NCI-H146 (cell line): ENCODE data around the gene ZNF726.
"Not testable (repeated sequence)": the region's sequence is repeated elsewhere in the genome, so short reads cannot be mapped to it uniquely, and the experiment has no call there.

Source experiments
- DNase-seq: peaks from one replicate; lab custom pipeline; 2025; lab: John Stamatoyannopoulos, UW

ZNF726 gene

GRCh38 chr19:23914402-23915286 lies at the start of gene ZNF726:
Gene ZNF726 (plus strand): TSS chr19:23914886. CDS start chr19:23914995, 109 bp downstream.
- peak; percentile 97 for DNase-seq

GRCh38 chr19:23867895-23868294 lies 46.8 kb upstream of the ZNF726 start:
- DNase-seq = peak; percentile 28

GRCh38 chr19:23868630-23869029 lies 46.1 kb upstream of the ZNF726 start:
- no peak for DNase-seq

GRCh38 chr19:23872282-23872919 lies 42.3 kb upstream of the ZNF726 start:
- no peak for DNase-seq

- no peak for DNase-seq
These were observed 38.4 kb upstream of the ZNF726 start for GRCh38 chr19:23876261-23876660.

GRCh38 chr19:23876756-23877155 lies 37.9 kb upstream of the ZNF726 start:
- not testable (repeated sequence) for DNase-seq

GRCh38 chr19:23882493-23882892 lies 32.2 kb upstream of the ZNF726 start:
- DNase-seq = peak; percentile 34

GRCh38 chr19:23884363-23884762 lies 30.3 kb upstream of the ZNF726 start:
- DNase-seq = no peak

GRCh38 chr19:23887642-23888041 lies 27.0 kb upstream of the ZNF726 start:
- peak; percentile 50 for DNase-seq

- DNase-seq = not testable (repeated sequence)
These were observed 18.6 kb upstream of the ZNF726 start for GRCh38 chr19:23896096-23896495.

- DNase-seq = no peak
These were observed 17.8 kb upstream of the ZNF726 start for GRCh38 chr19:23896912-23897311.

- DNase-seq = no peak
These were observed 13.3 kb upstream of the ZNF726 start for GRCh38 chr19:23901360-23901759.

GRCh38 chr19:23904406-23904805 lies 10.3 kb upstream of the ZNF726 start:
- no peak for DNase-seq

GRCh38 chr19:23905771-23906170 lies 8.9 kb upstream of the ZNF726 start:
- DNase-seq = no peak

GRCh38 chr19:23906835-23907234 lies 7.9 kb upstream of the ZNF726 start:
- DNase-seq = no peak

- no peak for DNase-seq
These were observed 6.5 kb upstream of the ZNF726 start for GRCh38 chr19:23908165-23908564.

GRCh38 chr19:23909222-23909621 lies 5.5 kb upstream of the ZNF726 start:
- DNase-seq = no peak

GRCh38 chr19:23913931-23914330 lies 755 bp upstream of the ZNF726 start:
- no peak for DNase-seq

- no peak for DNase-seq
These were observed 2.3 kb downstream of the ZNF726 start for GRCh38 chr19:23916991-23917390.

- DNase-seq = no peak
These were observed 3.2 kb downstream of the ZNF726 start for GRCh38 chr19:23917856-23918255.

- DNase-seq = no peak
These were observed 10.6 kb downstream of the ZNF726 start for GRCh38 chr19:23925285-23925684.

- DNase-seq = no peak
These were observed 18.2 kb downstream of the ZNF726 start for GRCh38 chr19:23932878-23933277.

- not testable (repeated sequence) for DNase-seq
These were observed 22.3 kb downstream of the ZNF726 start for GRCh38 chr19:23937031-23937430.
